Measurements from ENCODE around the gene C19orf67.

- no peak for TF ChIP-seq POLR2A (IDR thresholded peaks at IDR 0.05)
- no peak for TF ChIP-seq CTCF (IDR thresholded peaks at IDR 0.05)
These were observed 6.4 kb upstream of the C19orf67 start for GRCh38 chr19:14091813-14092462.
